HPDE6-E6E7 (cell line): Measurements from ENCODE around the gene TRABD.
"Not testable (repeated sequence)": the region's sequence is repeated elsewhere in the genome, so short reads cannot be mapped to it uniquely, and the experiment has no call there.

ENCODE experiments used
- DNase-seq: peaks from one replicate; pipeline ENCODE4 v3.0.0; 2011; ENCODE audit warnings: missing footprints; ENCODE audit errors: extremely low spot score

The TRABD gene

DNA sequence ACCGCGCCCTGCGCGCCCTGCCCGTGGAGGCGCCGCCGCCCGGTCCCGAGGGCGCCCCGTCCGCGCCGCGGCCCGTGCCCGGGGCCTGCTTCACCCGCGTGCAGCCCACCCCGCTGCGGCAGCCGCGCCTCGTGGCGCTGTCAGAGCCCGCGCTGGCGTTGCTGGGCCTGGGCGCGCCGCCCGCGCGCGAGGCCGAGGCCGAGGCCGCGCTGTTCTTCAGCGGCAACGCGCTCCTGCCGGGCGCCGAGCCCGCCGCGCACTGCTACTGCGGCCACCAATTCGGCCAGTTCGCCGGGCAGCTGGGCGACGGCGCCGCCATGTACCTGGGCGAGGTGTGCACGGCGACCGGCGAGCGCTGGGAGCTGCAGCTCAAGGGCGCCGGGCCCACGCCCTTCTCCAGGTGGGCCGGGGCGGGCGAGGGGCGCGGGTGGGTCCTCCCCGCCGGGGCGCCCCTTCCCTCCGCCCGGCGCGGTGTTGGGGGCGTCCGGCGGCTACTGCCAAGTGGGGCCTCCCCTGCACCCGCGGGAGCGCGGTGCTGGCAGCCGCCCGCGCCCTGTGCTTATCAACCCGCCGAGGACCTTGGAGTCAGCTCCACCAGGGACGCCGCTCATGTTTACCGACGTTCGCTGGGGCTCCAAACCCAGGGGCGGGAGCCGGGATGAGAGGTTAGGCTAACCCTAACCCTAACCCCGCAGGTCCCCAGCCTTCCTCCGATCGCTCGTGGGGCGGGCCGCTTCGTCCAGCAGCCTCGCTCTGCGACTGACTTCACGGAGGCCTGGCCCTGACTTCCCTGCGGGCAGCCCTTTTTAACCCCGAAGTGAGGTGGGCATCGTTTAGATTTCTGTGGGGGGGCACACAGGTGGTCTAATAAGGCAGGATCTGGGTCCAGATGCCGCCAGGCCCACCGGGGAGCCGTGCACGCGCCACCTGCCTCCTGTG lies 15.7 kb downstream of the TRABD start:
- DNase-seq = no peak

DNA sequence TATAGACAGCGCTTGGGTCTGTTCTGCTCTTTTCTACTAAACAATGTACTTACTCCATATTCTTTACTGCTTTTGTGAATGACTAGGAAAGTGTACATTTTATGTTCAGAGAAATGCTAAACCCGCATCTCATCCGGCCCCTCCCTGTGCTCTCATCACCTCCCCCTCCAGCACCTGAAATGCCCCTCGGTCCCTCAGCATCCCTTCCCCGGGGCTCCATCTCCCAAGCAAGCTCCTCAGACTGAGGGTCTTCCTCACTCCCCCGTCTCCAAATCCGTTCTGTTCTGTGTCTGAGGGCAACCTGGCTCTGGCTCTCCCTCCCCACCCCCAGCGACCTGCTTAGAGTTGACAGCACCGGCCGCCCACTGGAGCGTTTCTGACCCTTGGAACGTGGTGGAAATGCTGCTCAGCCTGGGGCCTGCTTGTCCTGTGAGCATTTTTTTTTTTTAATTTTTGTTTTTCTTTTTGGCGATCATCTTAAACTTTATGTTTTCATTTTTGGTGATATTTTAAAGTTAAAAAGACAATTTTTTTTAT lies 16.5 kb downstream of the TRABD start:
- no peak for DNase-seq

DNA sequence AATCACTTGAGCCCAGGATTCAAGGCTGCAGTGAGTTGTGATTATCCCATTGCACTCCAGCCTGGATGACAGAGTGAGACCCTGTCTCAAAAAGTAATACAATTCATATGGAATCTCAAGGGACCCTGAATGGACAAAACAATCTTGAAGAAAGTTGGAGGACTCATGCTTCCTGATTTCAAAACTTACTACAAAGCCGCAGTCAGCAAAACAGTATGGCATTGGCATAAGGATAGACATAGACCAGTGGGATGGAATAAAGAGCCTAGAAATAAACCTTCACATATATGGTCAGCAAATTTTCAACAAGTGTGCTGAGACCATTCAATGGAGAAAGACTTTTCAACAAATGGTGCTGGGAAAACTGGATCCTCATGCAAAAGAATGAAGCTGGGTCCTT lies 17.6 kb downstream of the TRABD start:
- DNase-seq = no peak

DNA sequence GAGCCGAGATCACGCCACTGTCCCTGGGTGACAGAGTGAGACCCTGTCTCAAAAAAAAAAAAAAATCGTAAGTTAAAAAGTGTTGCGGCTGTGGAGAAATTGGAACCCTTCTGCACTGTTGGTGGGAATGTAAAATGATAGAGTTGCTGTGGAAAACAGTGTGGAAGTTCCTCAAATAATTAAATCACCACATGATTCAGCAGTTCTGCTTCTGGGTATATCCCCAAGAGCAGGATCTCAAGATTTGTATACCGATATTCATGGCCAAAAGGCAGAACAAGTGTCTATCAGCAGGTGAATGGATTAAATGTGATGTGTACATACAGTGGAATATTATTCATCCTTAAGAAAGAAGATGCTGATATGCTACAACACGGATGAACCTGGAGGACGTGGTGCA lies 18.9 kb downstream of the TRABD start:
- DNase-seq = no peak

DNA sequence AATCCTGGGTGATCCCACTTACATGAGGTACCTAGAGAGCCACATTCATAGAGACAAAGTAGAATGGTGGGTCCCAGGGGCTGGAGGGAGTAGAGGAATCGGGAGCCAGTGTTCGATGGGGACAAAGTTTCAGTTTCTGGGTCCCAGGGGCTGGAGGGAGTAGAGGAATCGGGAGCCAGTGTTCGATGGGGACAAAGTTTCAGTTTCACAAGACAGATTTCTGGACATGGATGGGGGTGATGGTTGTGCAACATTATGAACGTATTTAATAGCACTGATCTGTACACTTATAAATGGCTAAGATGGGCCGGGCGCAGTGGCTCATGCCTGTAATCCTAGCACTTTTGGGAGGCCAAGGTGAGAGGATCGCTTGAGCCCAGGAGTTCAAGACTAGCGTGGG lies 19.3 kb downstream of the TRABD start:
- DNase-seq = not testable (repeated sequence)

DNA sequence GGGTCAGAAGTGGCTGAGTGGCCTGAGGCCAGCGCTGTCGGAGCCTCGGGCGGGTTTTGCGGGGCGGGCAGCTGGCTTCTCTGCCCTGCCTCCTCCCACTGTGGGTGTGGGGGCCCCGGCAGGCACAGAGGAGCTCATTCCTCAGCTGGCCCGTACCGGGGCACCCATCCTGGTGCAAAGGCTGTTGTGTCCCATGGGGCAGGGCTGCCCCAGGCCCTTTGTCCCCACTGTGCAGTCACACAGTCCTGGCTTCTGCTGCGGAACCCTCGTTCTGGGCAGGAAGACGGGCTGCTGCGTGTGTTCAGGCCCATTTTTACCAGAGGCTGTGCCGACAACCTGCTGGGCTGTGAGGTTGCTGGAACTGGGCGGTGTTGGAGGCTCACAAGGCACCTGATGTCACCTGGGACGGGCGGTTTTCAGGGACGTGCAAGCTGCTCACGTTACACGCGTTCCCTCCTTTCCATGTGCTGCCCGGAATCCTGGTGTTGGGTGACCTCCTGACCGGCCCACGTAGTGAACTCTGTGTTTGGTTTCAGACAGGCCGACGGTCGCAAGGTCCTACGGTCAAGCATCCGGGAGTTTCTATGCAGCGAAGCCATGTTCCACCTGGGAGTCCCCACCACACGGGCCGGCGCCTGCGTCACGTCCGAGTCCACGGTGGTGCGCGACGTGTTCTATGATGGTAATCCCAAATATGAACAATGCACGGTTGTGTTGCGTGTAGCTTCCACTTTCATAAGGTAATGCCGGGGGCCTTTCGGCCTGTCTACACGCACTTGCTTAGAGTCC lies 20.3 kb downstream of the TRABD start:
- no peak for DNase-seq

DNA sequence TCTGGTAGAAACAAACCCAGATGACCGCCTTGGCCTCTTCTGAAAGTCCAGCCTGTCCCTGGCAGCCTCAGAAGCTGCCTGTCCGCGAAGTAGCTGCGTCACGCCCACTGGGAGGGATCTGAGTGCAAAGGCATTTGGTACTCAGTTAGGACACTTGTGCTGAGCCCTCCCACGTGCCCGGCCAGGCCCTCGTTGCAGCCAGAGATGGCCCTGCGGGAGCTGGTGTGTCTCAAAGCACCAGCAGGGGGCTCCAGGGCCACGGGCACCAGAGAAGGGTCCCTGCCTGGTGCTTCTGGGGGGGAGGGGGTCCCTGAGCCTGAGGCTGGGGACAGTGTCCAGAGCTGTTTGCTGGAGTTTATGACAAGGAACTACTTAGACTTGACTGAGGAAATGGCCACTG lies 20.9 kb downstream of the TRABD start:
- no peak for DNase-seq

DNA sequence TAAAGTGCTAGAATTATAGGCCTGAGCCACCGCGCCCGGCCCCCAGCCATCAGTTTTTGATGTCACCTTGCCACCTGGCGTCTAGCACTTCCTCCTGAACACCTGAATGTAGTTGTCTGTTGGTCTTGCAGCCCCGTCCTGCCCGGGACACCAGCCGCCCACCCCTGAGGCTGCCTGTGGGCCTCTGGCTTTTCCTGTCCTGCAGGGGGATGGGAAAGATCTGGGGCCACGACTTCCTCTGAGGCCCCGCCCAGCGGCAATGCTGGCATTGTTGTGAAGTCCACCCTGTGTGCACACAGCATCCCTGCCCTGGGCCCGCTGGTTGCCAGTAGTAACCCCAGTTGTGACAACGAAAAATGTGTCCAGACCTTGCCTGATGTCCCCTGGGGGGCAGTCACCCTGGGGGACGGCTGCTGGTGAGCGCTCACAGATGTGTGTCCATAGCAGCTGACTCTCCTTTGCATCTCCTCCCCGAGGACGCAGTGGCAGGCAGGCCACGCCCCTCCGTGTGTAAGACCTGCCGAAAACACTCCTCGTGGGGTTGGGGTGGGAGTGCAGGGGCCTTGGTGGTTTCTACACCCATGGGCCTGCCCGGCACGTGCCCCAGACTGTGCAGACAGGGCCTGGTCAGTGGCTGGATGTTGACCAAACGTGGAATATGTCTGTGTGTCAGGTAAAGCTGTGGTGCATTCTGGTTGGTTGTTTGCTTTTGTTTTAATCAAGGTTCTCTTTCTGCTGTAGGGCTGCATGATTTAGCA lies 21.8 kb downstream of the TRABD start:
- no peak for DNase-seq

DNA sequence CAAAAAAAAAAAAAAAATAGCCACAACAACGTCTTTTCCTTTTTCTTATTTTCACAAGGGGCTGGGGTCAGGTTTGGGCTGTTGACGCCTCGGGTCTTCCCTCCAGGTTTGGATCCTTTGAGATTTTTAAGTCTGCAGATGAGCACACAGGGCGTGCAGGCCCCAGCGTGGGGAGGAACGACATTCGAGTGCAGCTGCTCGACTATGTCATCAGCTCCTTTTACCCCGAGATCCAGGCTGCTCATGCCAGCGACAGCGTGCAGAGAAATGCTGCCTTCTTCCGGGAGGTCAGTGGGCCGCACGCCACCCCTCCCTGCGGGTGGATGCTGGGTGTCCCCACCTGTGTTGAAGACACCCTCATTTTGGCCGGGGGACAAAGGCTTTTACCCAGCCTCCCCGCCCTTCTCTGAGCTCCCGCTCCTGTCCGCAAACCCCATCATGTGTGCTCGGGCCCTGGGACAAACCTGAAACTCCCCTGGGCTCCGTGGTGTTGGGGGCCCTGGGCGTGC lies 22.8 kb downstream of the TRABD start:
- DNase-seq = no peak

DNA sequence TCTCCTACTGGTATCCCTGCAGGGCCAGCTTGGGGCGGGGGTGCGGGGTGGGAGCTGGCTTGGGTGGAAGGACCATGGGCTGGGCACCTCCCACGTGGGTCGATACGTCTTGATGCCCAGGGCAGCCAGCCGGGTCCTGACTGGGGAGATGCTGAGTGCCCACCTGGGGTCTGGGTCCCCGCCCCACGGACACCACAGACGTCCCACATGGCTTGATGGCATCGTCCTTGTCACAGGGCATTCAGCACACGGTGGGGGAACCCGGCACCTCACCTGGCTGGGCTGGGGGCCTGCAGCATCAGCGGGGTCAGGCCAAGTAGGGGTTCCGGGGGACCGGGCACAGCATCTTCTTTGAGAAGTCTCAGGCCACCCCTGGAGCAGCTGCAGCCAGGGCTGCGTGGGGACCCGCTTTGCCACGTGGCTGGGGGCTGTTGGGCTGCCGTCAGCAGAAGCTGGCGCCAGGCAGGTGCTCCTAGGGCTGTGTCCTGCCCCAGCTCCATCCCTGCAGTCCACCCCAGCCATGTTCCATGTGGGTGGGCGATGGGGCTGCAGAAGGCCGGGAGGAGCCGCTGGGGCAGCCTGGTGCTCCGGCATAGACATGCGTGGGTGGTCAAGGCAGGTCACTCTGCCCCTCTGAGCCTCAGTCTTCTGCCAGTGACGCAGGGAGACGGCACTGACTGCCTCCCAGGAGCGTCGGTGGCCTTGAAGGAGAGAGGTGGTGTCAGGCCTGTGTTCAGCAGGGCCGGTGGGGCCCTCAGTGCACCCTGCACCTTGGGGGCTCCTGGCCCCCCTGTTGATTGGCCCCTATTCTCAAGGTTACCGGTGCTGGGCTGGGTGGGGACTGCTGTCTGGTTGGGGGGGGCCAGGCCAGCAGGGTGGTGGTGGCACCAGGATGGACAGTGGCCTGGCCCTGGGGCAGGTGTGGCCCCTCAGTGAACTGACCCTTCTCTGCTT lies 23.5 kb downstream of the TRABD start:
- no peak for DNase-seq

DNA sequence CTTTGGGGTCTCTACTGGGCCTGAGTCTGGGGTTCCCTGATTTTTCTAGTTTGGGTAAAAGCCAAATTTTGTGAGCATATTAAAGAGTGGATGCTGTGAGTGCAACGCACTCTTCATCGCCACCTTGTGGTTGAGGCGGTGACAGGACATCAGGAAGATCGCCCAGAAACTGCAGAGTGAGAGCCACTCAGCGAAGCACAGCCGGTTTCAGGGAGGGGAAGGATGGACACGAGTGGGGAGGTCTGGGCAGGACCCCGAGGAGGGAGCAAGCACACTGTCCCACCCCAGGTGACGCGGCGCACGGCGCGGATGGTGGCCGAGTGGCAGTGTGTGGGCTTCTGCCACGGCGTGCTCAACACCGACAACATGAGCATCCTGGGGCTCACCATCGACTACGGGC lies 24.2 kb downstream of the TRABD start:
- peak; percentile 65 for DNase-seq

DNA sequence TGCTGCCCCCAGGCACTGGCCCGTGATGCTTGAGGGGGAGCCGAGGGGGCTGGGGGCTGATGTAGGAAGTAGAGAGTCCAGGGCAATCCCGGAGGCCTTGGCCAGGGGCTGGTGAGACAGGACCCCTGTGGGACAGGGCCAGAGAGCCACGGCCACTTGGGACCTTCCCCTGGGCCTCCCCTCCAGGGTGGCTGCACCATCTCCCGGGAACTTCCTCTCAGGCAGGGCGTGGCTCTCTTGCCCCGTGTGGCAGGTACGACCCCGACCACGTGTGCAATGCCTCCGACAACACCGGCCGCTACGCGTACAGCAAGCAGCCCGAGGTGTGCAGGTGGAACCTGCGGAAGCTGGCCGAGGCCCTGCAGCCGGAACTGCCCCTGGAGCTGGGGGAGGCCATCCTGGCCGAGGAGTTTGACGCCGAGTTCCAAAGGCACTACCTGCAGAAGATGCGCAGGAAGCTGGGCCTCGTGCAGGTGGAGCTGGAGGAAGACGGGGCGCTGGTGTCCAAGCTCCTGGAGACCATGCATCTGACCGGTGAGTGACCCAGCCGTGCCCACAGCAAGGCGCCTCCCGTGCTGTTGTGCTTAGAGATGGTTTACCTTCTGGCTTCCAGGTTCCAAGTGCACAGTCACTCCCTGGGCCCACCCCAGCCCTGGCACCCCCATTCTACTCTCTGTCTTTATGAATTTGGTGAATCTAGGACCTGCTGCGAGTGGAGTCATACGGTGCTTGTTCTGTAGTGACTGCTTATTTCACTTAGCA lies 24.8 kb downstream of the TRABD start:
- no peak for DNase-seq

DNA sequence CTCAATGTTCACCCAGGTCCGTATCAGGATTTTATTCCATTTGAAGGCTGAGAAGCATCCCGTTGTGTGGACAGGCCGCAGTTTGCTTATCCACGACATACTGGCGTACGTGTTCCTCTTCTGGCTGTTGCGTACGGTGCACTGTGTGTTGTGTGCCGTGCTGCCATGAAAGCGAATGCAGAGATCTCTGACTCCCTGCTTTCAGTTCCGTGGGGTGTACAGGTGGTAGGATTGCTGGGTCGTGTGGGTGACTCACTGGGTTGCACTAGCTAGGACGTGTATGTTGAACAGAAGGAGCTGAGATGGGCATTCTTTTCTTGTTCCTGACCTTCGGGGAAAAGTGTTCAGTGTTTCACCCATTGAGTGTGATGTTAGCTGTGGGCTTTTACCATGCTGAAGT lies 25.4 kb downstream of the TRABD start:
- DNase-seq = no peak

DNA sequence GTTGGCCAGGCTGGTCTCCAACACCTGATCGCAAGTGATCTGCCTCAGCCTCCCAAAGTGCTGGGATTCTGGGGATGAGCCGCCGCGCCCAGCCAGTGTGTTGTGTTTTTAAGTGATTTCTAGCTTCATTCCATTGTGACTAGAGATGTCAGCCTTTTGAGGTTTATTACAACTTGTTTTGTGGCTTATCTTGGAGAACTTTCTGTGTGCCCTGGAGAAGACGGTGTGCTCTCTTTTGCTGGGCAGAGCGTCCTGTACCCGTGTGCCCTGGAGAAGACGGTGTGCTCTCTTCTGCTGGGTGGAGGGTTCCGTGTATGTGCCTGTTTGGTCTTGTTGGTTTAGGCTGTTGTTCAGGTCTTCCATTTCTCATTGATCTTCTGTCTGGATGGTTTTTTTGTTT lies 27.6 kb downstream of the TRABD start:
- no peak for DNase-seq

DNA sequence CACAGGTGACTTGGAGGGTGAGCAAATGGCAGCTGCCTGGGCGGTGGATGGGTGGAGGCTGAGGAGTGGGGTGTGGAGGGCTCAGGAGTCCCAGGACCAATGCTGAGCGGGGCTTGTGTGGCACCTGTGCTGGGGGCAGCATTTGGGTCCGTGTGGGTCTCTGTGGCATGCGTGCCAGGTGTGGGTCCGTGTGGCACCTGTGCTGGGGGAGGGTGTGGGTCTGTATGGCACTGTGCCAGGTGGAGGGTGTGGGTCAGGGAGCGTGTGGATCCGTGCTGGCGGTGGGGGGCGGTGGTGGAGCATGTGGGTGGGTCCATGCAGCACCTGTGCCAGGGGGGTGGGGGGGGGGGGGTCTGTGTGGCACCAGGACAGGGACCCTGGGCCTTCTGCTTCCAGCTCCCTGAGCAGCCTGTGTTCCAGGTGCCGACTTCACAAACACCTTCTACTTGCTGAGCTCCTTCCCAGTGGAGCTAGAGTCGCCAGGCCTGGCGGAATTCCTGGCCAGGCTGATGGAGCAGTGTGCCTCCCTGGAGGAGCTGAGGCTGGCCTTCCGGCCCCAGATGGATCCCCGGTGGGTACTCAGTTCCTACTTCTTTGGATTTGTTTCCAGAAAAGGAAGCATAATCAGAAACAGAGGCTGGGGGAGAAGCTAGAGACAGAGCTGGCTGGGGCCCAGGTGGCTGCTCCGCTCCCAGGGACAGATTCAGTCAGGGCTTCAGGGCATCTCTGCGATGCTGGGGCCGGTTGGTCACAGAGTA lies 29.8 kb downstream of the TRABD start:
- DNase-seq = no peak

DNA sequence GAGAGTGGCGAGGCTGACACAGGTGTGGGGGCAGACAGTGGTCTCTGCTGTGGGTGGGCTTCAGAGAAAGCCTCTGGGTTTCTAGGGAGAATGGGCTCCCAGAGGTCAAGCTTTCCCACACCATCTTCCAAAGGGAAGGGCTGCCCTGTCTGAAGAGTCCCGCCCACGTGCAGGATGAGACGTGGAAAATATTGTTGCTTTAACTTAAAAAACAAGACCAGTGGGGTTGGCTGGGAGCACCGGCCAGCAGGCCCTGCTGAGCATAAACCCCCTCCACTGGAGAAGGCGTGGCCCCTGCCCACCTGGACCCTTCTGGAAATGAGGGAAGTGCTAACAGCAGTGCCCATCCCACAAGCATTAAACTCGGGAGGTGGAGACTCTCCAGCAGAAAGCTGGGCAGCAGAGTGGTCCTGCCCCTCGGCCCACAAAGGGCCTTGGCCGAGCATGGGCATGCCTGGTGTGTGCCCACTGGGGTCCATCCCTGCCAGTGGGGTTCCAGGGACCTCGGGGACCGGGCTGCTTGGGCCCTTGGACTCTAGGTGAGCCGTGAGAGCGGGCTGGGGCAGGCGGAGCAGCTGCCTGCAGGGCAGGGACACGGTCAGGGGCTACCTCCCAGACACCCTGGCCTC lies 30.5 kb downstream of the TRABD start:
- DNase-seq = no peak

DNA sequence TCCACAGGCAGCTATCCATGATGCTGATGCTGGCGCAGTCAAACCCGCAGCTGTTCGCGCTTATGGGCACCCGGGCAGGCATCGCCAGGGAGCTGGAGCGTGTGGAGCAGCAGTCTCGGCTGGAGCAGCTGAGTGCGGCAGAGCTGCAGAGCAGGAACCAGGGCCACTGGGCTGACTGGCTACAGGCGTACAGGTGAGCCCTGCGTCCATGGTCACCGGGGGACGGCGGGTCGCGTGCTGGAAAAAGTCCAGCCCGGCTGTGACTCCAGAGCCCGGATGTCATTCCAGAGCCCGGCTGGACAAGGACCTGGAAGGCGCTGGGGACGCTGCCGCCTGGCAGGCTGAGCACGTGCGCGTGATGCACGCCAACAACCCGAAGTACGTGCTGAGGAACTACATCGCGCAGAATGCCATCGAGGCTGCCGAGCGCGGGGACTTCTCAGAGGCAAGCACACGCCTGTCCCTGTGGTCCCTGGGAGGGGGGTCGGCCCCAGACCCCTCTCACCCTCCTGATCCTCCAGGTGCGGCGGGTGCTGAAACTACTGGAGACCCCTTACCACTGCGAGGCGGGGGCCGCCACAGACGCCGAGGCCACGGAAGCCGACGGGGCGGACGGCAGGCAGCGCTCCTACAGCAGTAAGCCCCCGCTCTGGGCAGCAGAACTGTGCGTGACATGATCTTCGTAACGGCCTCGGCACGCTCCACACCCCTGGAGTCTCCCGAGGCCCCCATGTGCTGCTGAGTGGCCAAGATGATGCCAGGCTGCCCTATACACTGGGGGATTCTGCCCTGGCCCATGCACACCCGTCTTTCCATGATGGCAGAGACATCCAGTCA lies 31.2 kb downstream of the TRABD start:
- DNase-seq = no peak
